ENCODE results near the gene ZNF197. TPM values are rescaled to one million over a fixed set of nuclear protein-coding genes. Genes with fewer than 3 reads are reported as not detected.

The ZNF197 gene
- total RNA-seq (10 to 100 TPM in 1 of 2 donors, 1 to 10 TPM in 1; 8.1 to 10.6 TPM), polyA plus RNA-seq (1 to 10 TPM; 2.4 to 3.6 TPM)

DNA sequence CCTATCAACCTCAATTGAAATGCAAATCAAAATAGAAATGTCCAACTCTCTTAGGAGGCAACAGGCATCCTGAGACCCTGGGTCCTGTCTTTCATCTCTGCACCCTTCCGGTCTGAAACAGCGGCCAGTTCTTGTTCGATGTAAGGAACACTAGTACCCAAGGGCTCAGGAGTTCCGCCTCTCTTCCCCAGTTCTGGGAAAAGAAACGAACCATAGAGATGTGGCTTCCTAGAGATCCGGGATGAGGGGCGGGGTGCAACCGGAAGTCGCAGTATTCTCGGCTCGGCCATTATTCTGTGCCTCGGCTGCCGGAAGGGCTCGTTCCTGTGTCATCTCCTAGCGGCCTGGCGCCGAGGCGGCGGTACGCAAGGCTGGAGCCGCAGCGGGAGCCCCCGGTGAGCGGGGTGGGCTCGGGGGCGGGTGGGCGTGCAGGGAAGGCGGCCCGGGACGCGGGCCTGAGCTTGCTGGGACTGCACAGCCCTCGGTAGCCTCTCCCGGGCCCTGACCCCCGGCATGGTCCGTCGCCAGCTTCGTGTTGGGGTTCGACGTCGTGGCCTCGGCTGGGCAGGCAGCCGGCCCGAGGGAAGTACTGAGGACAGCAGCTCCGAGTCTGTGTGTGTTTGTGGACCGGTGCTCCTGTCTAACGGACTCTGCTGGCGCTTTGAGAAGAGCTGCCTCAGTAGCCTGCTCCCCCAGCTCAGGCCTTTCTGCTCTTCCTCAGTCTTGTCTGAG is at the start of gene ZNF197:
Gene ZNF197 (plus strand): TSS at position 288 of the 732 bp plus-strand sequence. CDS start 4,119 bp downstream, outside the sequence.
- Histone ChIP-seq H3K9ac (ENCODE audit: low read depth in 1 of 2, low read length in 2 of 2) (peak within 1 kb of the TSS; percentile 40 to 41), H3K27ac (ENCODE audit: low read depth in 1 of 2, low read length in 2 of 2) (peak within 1 kb of the TSS; percentile 49 to 64), H3K4me1 (ENCODE audit: control insufficient read depth in 4 of 4, insufficient read depth in 4 of 4, low read length in 3 of 4) (peaks cover 0 to 19% (median 8%) of the 10 kb centered on the region in 4 donors), H3K9me3 (ENCODE audit: control insufficient read depth in 4 of 4, low read length in 3 of 4) (no peaks in the 10 kb centered on the region), H3K4me3 (ENCODE audit: low read depth in 1 of 3, low read length in 3 of 3) (peak within 1 kb of the TSS; percentile 75 to 94 (median 81)), H3K27me3 (ENCODE audit: control insufficient read depth in 4 of 4, insufficient read depth in 4 of 4, low read length in 3 of 4) (no peaks in the 10 kb centered on the region), H3K36me3 (ENCODE audit: control insufficient read depth in 4 of 4, insufficient read depth in 3 of 4, low read depth in 1 of 4, low read length in 3 of 4) (peaks cover 3 to 9% (median 6%) of the 10 kb centered on the region in 4 donors)
- TF ChIP-seq, protein P1, sequence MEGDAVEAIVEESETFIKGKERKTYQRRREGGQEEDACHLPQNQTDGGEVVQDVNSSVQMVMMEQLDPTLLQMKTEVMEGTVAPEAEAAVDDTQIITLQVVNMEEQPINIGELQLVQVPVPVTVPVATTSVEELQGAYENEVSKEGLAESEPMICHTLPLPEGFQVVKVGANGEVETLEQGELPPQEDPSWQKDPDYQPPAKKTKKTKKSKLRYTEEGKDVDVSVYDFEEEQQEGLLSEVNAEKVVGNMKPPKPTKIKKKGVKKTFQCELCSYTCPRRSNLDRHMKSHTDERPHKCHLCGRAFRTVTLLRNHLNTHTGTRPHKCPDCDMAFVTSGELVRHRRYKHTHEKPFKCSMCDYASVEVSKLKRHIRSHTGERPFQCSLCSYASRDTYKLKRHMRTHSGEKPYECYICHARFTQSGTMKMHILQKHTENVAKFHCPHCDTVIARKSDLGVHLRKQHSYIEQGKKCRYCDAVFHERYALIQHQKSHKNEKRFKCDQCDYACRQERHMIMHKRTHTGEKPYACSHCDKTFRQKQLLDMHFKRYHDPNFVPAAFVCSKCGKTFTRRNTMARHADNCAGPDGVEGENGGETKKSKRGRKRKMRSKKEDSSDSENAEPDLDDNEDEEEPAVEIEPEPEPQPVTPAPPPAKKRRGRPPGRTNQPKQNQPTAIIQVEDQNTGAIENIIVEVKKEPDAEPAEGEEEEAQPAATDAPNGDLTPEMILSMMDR (IDR thresholded peaks at IDR 0.05; ENCODE audit: low read depth, low read length, missing input control), result no peak
- TF ChIP-seq SP1 (IDR thresholded peaks at IDR 0.05) (peak; percentile 30), HNF4A (conservative IDR thresholded peaks at IDR 0.05) (peak; percentile 25 to 54), FOXA1 (IDR thresholded peaks at IDR 0.05) (no peak), EGR1 (IDR thresholded peaks at IDR 0.05; ENCODE audit: low read depth in 2 of 2) (peak; percentile 43 to 74), TAF1 (conservative IDR thresholded peaks at IDR 0.05) (peak; percentile 77), RAD21 (IDR thresholded peaks at IDR 0.05) (peak; percentile 20 to 43), HNF4G (IDR thresholded peaks at IDR 0.05) (no peak), REST (IDR thresholded peaks at IDR 0.05) (peak; percentile 14), NR2F2 (IDR thresholded peaks at IDR 0.05) (peak; percentile 52), GABPA (IDR thresholded peaks at IDR 0.05 in 1 of 2, conservative IDR thresholded peaks at IDR 0.05 in 1 of 2) (peak; percentile 86 to 95), YY1 (IDR thresholded peaks at IDR 0.05) (peak; percentile 95), RXRA (IDR thresholded peaks at IDR 0.05) (peak; percentile 23 to 43)
- TF ChIP-seq, protein P2, sequence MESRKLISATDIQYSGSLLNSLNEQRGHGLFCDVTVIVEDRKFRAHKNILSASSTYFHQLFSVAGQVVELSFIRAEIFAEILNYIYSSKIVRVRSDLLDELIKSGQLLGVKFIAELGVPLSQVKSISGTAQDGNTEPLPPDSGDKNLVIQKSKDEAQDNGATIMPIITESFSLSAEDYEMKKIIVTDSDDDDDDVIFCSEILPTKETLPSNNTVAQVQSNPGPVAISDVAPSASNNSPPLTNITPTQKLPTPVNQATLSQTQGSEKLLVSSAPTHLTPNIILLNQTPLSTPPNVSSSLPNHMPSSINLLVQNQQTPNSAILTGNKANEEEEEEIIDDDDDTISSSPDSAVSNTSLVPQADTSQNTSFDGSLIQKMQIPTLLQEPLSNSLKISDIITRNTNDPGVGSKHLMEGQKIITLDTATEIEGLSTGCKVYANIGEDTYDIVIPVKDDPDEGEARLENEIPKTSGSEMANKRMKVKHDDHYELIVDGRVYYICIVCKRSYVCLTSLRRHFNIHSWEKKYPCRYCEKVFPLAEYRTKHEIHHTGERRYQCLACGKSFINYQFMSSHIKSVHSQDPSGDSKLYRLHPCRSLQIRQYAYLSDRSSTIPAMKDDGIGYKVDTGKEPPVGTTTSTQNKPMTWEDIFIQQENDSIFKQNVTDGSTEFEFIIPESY (IDR thresholded peaks at IDR 0.05), result peak; percentile 53
- TF ChIP-seq, protein P3, sequence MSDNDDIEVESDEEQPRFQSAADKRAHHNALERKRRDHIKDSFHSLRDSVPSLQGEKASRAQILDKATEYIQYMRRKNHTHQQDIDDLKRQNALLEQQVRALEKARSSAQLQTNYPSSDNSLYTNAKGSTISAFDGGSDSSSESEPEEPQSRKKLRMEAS (IDR thresholded peaks at IDR 0.05), result peak; percentile 85
- DNase-seq (ENCODE audit: low spot score), result peak; percentile 79
- WGBS, result under 1% methylated on average over 47 of the region's 47 CpGs

Data from liver (tissue), 9 donors.